Heart left ventricle (tissue), 16 donors: ENCODE measurements around the gene ROR1. TPM values are rescaled to one million over a fixed set of nuclear protein-coding genes. Genes with fewer than 3 reads are reported as not detected.

Experiments used
- ATAC-seq, 4 donors: fragments of 200-7000 bp; cut with Tn5 transposase; one replicate each; pipeline ENCODE4 v1.9.1; 2020 to 2022; ENCODE audit warnings: moderate library complexity in 4 of 4, mild to moderate bottlenecking in 3 of 4, moderate number of reproducible peaks in 1 of 4
- DNase-seq, 5 donors: peaks; one replicate each; pipeline ENCODE4 v3.0.0-alpha.2; 2020
- H3K27ac ChIP-seq, 12 donors: fragments of 200-600 bp; sonication (generic) in 4 of 12; one replicate each; pipeline versions ENCODE4 v1.5.0 to v1.8.0; 2016 to 2022; ENCODE audit warnings: mild to moderate bottlenecking in 2 of 12
- H3K27me3 ChIP-seq, 9 donors: fragments of 200-600 bp; sonication (generic) in 2 of 9; one replicate each; pipeline versions ENCODE4 v1.5.1 to v1.8.0; 2016 to 2022; ENCODE audit warnings: mild to moderate bottlenecking in 3 of 9
- H3K36me3 ChIP-seq, 9 donors: fragments of 200-600 bp; sonication (generic) in 2 of 9; one replicate each; pipeline versions ENCODE4 v1.5.0 to v1.8.0; 2018 to 2022; ENCODE audit warnings: mild to moderate bottlenecking in 2 of 9
- H3K4me1 ChIP-seq, 12 donors: fragments of 200-600 bp; sonication (generic) in 4 of 12; one replicate each; pipeline versions ENCODE4 v1.5.0 to v1.8.0; 2016 to 2022; ENCODE audit warnings: mild to moderate bottlenecking in 3 of 12
- H3K4me3 ChIP-seq, 12 donors: fragments of 200-600 bp; sonication (generic) in 4 of 12; one replicate each; pipeline versions ENCODE4 v1.5.0 to v1.8.0; 2017 to 2022; ENCODE audit warnings: mild to moderate bottlenecking in 9 of 12, moderate library complexity in 4 of 12
- H3K9me3 ChIP-seq, 12 donors: fragments of 200-600 bp; sonication (generic) in 4 of 12; one replicate each; pipeline versions ENCODE4 v1.5.0 to v1.8.0; 2016 to 2022; ENCODE audit warnings: mild to moderate bottlenecking in 1 of 12
- POLR2A ChIP-seq, 2 donors: fragments of 450-650 bp; IDR thresholded peaks; one replicate each; pipeline ENCODE4 v1.6.1; 2017; ENCODE audit warnings: antibody characterized with exemption in 2 of 2, mild to moderate bottlenecking in 2 of 2, moderate library complexity in 2 of 2
- WGBS, 4 donors: extraction: QIAGEN DNeasy Blood & Tissue Kit in 2 of 4; methylation state at CpG; one replicate each; pipeline versions ENCODE4 v1.1.5 to v1.1.7; 2013 to 2018; 5-methylcytosine and 5-hydroxymethylcytosine counted together
- intact Hi-C, 10 donors: fragments of 100-400 bp; cut with DNase I; formaldehyde crosslinking; loops; one replicate each; pipeline versions ENCODE4 v1.11.1 to v1.14.2; 2022
- polyA plus RNA-seq, 2 donors: library from polyadenylated mRNA; stranded (reverse); fragments of 200-250 nt; gene quantifications; one replicate each; pipeline ENCODE4 v1.2.3, GENCODE V29; 2013
- total RNA-seq, 9 donors: library from RNA; depleted of rRNA in 2 of 9; stranded (reverse); fragments of >200 nt in 2 of 9; fragmentation: NEBNext Ultra II Directional in 3 of 9; extraction: Animal tissue kit (Norgen Biotek cat#: 25700) in 3 of 9; gene quantifications; one replicate each; pipeline versions ENCODE4 v1.1.0 to v1.2.4, GENCODE V29; 2016 to 2023
- TF ChIP-seq, protein P1 (sequence below), 12 donors: fragments of 200-600 bp; sonication (generic) in 4 of 12; IDR thresholded peaks; one replicate each; pipeline versions ENCODE4 v1.5.0 to v1.8.0; 2018 to 2022; ENCODE audit warnings: antibody characterized with exemption in 12 of 12, mild to moderate bottlenecking in 5 of 12
- donor health status: ischemic (EF 13 %, LVEDD 7.1; RV severe dilation, severe dysfunction).
- donor health status: healthy with polysubstance abuse.
- donor health status: DM: no; HTN: yes; CAD: no.
- donor health status: DM: no; HTN: no; CAD: no.
- donor health status: ischemic (EF 25% LVEDD 6.9; RV normal size, moderate dysfunction).
- donor health status: ischemic (EF 25% LVEDD 5.7; RV mildly dilated, moderate dysfunction).
- donor health status: healthy.
- donor health status: DM: yes; HTN: yes; CAD: no.
- donor health status: ischemic (EF 35%, LVEDD 5.7; RV mildly dilated, moderate dysfunction).
- donor health status: nonischemic (EF 11% LVEDD 7.7; RV severe dilation, severe dysfunction).
- donor health status: DM: yes; HTN: yes; CAD: no.
- donor health status: PGD.
- donor health status: ischemic (EF 29% LVEDD 5.4; RV normal size, mild dysfunction).
- donor health status: nonischemic (EF 23%, LVEDD 6.1; RV moderate dilation, normal function).

The ROR1 gene
- total and polyA plus RNA-seq, 11 donors, result 4.1 to 35.3 (median 19.3) TPM

- no peak overlapping the region for H3K4me3 ChIP-seq
- DNase-seq (no peak), ATAC-seq (no peak)
- no peak overlapping the region for H3K27ac ChIP-seq
- H3K9me3 ChIP-seq, result peaks cover 0 to 20% (median 8%) of the 10 kb centered on the region in 12 donors
- H3K36me3 ChIP-seq, result no peaks in the 10 kb centered on the region
- TF ChIP-seq, protein P1, sequence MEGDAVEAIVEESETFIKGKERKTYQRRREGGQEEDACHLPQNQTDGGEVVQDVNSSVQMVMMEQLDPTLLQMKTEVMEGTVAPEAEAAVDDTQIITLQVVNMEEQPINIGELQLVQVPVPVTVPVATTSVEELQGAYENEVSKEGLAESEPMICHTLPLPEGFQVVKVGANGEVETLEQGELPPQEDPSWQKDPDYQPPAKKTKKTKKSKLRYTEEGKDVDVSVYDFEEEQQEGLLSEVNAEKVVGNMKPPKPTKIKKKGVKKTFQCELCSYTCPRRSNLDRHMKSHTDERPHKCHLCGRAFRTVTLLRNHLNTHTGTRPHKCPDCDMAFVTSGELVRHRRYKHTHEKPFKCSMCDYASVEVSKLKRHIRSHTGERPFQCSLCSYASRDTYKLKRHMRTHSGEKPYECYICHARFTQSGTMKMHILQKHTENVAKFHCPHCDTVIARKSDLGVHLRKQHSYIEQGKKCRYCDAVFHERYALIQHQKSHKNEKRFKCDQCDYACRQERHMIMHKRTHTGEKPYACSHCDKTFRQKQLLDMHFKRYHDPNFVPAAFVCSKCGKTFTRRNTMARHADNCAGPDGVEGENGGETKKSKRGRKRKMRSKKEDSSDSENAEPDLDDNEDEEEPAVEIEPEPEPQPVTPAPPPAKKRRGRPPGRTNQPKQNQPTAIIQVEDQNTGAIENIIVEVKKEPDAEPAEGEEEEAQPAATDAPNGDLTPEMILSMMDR (IDR thresholded peaks at IDR 0.05), result no peak
- H3K27me3 ChIP-seq, result no peaks in the 10 kb centered on the region
- intact Hi-C loops, result no loop called here
- 86 to 93% (median 88%) methylated on average over 2 of the region's 2 CpGs for WGBS, 4 donors
- H3K4me1 ChIP-seq, result peaks cover 0 to 22% (median 1%) of the 10 kb centered on the region in 12 donors
Observed at GRCh38 chr1:63958556-63958955, 184.7 kb downstream of the ROR1 start.

DNA sequence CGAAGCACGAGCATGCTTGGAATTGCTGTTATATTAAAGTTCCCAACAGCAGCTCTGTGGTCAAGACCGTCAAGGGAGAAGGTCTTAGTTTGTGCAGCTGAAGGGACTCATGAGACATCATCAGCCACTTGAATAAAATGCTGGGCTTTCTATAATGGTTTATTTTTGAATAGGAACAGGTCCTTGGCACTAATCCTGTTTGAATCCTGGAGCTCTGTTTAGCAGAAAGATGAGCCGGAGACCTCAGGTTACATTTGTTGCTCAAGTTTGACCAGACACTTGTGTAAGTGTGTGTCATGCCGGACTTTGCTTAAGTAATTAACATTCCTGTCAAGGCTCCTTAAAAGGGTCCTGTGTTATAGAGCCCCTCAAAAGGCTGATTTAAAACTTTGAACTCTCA is 186.5 kb downstream of the ROR1 start:
- no peak overlapping the region for H3K27ac ChIP-seq
- DNase-seq, result no peak
- H3K4me1 ChIP-seq, result peaks cover 0 to 18% (median 1%) of the 10 kb centered on the region in 12 donors
- no peak for TF ChIP-seq POLR2A (IDR thresholded peaks at IDR 0.05)
- TF ChIP-seq, protein P1 (IDR thresholded peaks at IDR 0.05), result no peak
- no peaks in the 10 kb centered on the region for H3K27me3 ChIP-seq
- 58 to 69% (median 63%) methylated on average over 5 of the region's 5 CpGs for WGBS, 4 donors
- H3K9me3 ChIP-seq, result peaks cover 0 to 8% (median 0%) of the 10 kb centered on the region in 12 donors
- intact Hi-C loops, result no loop called here
- H3K36me3 ChIP-seq, result no peaks in the 10 kb centered on the region
- no peak overlapping the region for H3K4me3 ChIP-seq
- ATAC-seq, result no peak

GRCh38 chr1:63966016-63966415 is 192.2 kb downstream of the ROR1 start:
- TF ChIP-seq, protein P1 (IDR thresholded peaks at IDR 0.05), result no peak
- TF ChIP-seq POLR2A (IDR thresholded peaks at IDR 0.05), result no peak
- Histone ChIP-seq H3K27me3 (no peaks in the 10 kb centered on the region), H3K9me3 (no peaks in the 10 kb centered on the region), H3K27ac (no peak overlapping the region), H3K4me1 (peaks cover 0 to 24% (median 10%) of the 10 kb centered on the region in 12 donors), H3K4me3 (no peak overlapping the region), H3K36me3 (no peaks in the 10 kb centered on the region)
- DNase-seq (no peak), ATAC-seq (no peak)
- intact Hi-C loops, result loop anchor here in 1 of 10 donors (5.0 kb wide), 1 partner anchor 76 kb away; no protein-coding TSS in a partner anchor
- WGBS, 4 donors, result 80 to 90% (median 85%) methylated on average over 10 to 12 of the region's 12 CpGs

DNA sequence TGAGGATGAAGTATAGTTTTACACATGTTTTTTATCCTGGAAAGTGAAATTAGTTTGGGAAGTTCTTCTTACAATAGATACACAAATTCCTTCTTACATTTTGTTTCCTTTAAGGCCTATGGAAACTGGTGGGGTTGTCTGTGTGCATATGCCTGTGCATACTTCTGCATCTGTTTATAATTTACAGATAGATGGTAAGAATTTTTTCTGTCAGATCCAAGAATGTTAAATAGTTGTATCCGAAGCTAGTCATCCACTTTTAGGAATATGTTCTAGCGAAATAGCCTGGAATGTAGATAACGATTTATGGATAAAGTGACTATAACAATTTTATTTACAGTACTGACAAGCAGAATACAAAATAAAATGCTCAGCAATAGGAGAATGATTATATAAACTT is 194.1 kb downstream of the ROR1 start:
- no peaks in the 10 kb centered on the region for H3K36me3 ChIP-seq
- TF ChIP-seq, protein P1 (IDR thresholded peaks at IDR 0.05), result no peak
- no peak for TF ChIP-seq POLR2A (IDR thresholded peaks at IDR 0.05)
- ATAC-seq (no peak), DNase-seq (no peak)
- 76 to 83% (median 78%) methylated on average over 3 of the region's 3 CpGs for WGBS, 4 donors
- no peaks in the 10 kb centered on the region for H3K27me3 ChIP-seq
- H3K27ac ChIP-seq, result no peak overlapping the region
- H3K9me3 ChIP-seq, result no peaks in the 10 kb centered on the region
- H3K4me1 ChIP-seq, result peaks cover 0 to 34% (median 10%) of the 10 kb centered on the region in 12 donors
- intact Hi-C loops, result loop anchor here in 1 of 10 donors (5.0 kb wide), 1 partner anchor 74 kb away; no protein-coding TSS in a partner anchor
- H3K4me3 ChIP-seq, result no peak overlapping the region
